Panc1 (cell line): ENCODE measurements around the gene RPS3. TPM values are rescaled to one million over a fixed set of nuclear protein-coding genes. Genes with fewer than 3 reads are reported as not detected.

Experiments used
- ATAC-seq: fragments of 200-7000 bp; cut with Tn5 transposase; 2 replicates; pipeline ENCODE4 v1.9.1; 2020; ENCODE audit warnings: mild to moderate bottlenecking, moderate library complexity
- BruUV-seq: library from RNA; stranded (reverse); fragments of 400-500 nt; replicated peaks from 2 replicates; lab custom pipeline; 2021; lab: Mats Ljungman, UMichigan
- CTCF ChIA-PET: fragments of 300-600 bp; sonication (Branson Sonifier 250); formaldehyde crosslinking; loops from one replicate; lab custom pipeline; 2022; ENCODE audit warnings: antibody characterized with exemption; lab: Charles Lee
- POLR2A ChIA-PET: fragments of 300-600 bp; sonication (Branson Sonifier 250); formaldehyde crosslinking; loops from one replicate; lab custom pipeline; 2022; ENCODE audit warnings: antibody characterized with exemption; lab: Charles Lee
- DNase-seq: peaks from one replicate; pipeline ENCODE4 v3.0.0-alpha.2; 2010; ENCODE audit warnings: low read depth, low spot score
- H3K27ac ChIP-seq: 2 replicates; pipeline ENCODE4 v1.5.1; 2011; ENCODE audit warnings: mild to moderate bottlenecking, low read length, inconsistent platforms
- H3K27me3 ChIP-seq: fragments of 200-500 bp; sonication (Bioruptor generic); 2 replicates; pipeline ENCODE4 v1.6.0; 2014; ENCODE audit warnings: low read length, inconsistent platforms; ENCODE audit not compliant: control insufficient read depth, insufficient read depth
- H3K36me3 ChIP-seq: fragments of 200-500 bp; sonication (Bioruptor generic); 2 replicates; pipeline ENCODE4 v1.5.1; 2014; ENCODE audit warnings: inconsistent platforms, mild to moderate bottlenecking, low read length, moderate library complexity; ENCODE audit not compliant: control insufficient read depth, insufficient read depth
- H3K4me1 ChIP-seq: 2 replicates; pipeline ENCODE4 v1.5.1; 2011; ENCODE audit warnings: inconsistent platforms, mild to moderate bottlenecking, low read length, moderate library complexity; ENCODE audit not compliant: control insufficient read depth, insufficient read depth
- H3K4me3 ChIP-seq, 2 experiments: 2 replicates each; pipeline ENCODE4 v1.5.1; 2011 to 2012; ENCODE audit warnings: low read depth in 2 of 2, low read length in 2 of 2, mild to moderate bottlenecking in 2 of 2, inconsistent platforms in 1 of 2, moderate library complexity in 1 of 2
- H3K9me3 ChIP-seq: fragments of 200-500 bp; sonication (Bioruptor generic); 2 replicates; pipeline ENCODE4 v1.5.1; 2014; ENCODE audit warnings: low read depth, mild to moderate bottlenecking, inconsistent platforms, low read length, moderate library complexity; ENCODE audit not compliant: control insufficient read depth, insufficient read depth
- POLR2AphosphoS5 ChIP-seq: IDR thresholded peaks from 2 replicates; pipeline ENCODE4 v1.6.1; 2012; ENCODE audit warnings: mild to moderate bottlenecking, low read depth, low read length, moderate library complexity
- SIN3A ChIP-seq: IDR thresholded peaks from 2 replicates; pipeline ENCODE4 v1.6.1; 2012; ENCODE audit warnings: low read depth, mild to moderate bottlenecking, low read length, moderate library complexity, borderline replicate concordance; ENCODE audit not compliant: insufficient read depth
- TCF7L2 ChIP-seq: IDR thresholded peaks from 2 replicates; pipeline ENCODE4 v1.6.1; 2011; ENCODE audit warnings: mild to moderate bottlenecking, low read depth, low read length, inconsistent platforms
- in situ Hi-C: cut with HindIII; loops from 2 replicates; pipeline ENCODE4 v1.10.0; 2016; ENCODE audit warnings: low sequenced_read_pairs, low pct_unique_long_range_greater_than_20kb
- intact Hi-C: fragments of 100-400 bp; cut with micrococcal nuclease; formaldehyde crosslinking; loops from one replicate; pipeline ENCODE4 v1.10.0; 2022; ENCODE audit not compliant: unreplicated experiment
- total RNA-seq: library from RNA; stranded (reverse); gene quantifications from one replicate; pipeline ENCODE4 v1.2.1, GENCODE V29; 2021; ENCODE audit not compliant: unreplicated experiment
- TF ChIP-seq, protein P1 (sequence below): fragments of 450-650 bp; IDR thresholded peaks from 2 replicates; pipeline ENCODE4 v1.5.1; 2017; ENCODE audit warnings: mild to moderate bottlenecking
- TF ChIP-seq, protein P2 (sequence below), 2 experiments: IDR thresholded peaks; 2 replicates each; pipeline ENCODE4 v1.6.1; 2011 to 2012; ENCODE audit warnings: low read depth in 2 of 2, control low read depth in 1 of 2, low read length in 1 of 2, mild to moderate bottlenecking in 1 of 2, moderate library complexity in 1 of 2; ENCODE audit not compliant: insufficient read depth in 1 of 2

RPS3 gene
- total RNA-seq, 1 experiment from 2014 or later, result 2,945 TPM

- no peak overlapping the region for H3K4me3 ChIP-seq
- TF ChIP-seq, protein P1, sequence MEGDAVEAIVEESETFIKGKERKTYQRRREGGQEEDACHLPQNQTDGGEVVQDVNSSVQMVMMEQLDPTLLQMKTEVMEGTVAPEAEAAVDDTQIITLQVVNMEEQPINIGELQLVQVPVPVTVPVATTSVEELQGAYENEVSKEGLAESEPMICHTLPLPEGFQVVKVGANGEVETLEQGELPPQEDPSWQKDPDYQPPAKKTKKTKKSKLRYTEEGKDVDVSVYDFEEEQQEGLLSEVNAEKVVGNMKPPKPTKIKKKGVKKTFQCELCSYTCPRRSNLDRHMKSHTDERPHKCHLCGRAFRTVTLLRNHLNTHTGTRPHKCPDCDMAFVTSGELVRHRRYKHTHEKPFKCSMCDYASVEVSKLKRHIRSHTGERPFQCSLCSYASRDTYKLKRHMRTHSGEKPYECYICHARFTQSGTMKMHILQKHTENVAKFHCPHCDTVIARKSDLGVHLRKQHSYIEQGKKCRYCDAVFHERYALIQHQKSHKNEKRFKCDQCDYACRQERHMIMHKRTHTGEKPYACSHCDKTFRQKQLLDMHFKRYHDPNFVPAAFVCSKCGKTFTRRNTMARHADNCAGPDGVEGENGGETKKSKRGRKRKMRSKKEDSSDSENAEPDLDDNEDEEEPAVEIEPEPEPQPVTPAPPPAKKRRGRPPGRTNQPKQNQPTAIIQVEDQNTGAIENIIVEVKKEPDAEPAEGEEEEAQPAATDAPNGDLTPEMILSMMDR, result no peak
- TF ChIP-seq TCF7L2 (no peak), SIN3A (no peak), POLR2AphosphoS5 (no peak)
- TF ChIP-seq, protein P2, sequence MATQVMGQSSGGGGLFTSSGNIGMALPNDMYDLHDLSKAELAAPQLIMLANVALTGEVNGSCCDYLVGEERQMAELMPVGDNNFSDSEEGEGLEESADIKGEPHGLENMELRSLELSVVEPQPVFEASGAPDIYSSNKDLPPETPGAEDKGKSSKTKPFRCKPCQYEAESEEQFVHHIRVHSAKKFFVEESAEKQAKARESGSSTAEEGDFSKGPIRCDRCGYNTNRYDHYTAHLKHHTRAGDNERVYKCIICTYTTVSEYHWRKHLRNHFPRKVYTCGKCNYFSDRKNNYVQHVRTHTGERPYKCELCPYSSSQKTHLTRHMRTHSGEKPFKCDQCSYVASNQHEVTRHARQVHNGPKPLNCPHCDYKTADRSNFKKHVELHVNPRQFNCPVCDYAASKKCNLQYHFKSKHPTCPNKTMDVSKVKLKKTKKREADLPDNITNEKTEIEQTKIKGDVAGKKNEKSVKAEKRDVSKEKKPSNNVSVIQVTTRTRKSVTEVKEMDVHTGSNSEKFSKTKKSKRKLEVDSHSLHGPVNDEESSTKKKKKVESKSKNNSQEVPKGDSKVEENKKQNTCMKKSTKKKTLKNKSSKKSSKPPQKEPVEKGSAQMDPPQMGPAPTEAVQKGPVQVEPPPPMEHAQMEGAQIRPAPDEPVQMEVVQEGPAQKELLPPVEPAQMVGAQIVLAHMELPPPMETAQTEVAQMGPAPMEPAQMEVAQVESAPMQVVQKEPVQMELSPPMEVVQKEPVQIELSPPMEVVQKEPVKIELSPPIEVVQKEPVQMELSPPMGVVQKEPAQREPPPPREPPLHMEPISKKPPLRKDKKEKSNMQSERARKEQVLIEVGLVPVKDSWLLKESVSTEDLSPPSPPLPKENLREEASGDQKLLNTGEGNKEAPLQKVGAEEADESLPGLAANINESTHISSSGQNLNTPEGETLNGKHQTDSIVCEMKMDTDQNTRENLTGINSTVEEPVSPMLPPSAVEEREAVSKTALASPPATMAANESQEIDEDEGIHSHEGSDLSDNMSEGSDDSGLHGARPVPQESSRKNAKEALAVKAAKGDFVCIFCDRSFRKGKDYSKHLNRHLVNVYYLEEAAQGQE (IDR thresholded peaks at IDR 0.05; ENCODE audit: insufficient read depth in 1 of 2, low read depth in 2 of 2, low read length in 1 of 2), result no peak
- no peaks in the 10 kb centered on the region; the same call in 1 of the 2 replicates for H3K27me3 ChIP-seq
- no peak overlapping the region for H3K27ac ChIP-seq
- no peaks in the 10 kb centered on the region for H3K4me1 ChIP-seq
- no peak for ATAC-seq
- ChIA-PET POLR2A (no interaction called here), CTCF (no interaction called here)
- H3K9me3 ChIP-seq, result no peaks in the 10 kb centered on the region
- no peak for DNase-seq
- no peaks in the 10 kb centered on the region for H3K36me3 ChIP-seq
- no TSS peak for BruUV-seq
- in situ Hi-C loops, result no loop called here
- intact Hi-C loops, result no loop called here
Observed at GRCh38 chr11:75441804-75442132, 42.5 kb downstream of the RPS3 start.

GRCh38 chr11:75442161-75442885 lies 43.0 kb downstream of the RPS3 start:
- Histone ChIP-seq H3K4me1 (no peaks in the 10 kb centered on the region), H3K9me3 (no peaks in the 10 kb centered on the region), H3K27ac (no peak overlapping the region), H3K36me3 (no peaks in the 10 kb centered on the region), H3K4me3 (no peak overlapping the region), H3K27me3 (no peaks in the 10 kb centered on the region; the same call in 1 of the 2 replicates)
- BruUV-seq, result no TSS peak
- TF ChIP-seq, protein P2 (IDR thresholded peaks at IDR 0.05; ENCODE audit: insufficient read depth in 1 of 2, low read depth in 2 of 2, low read length in 1 of 2), result no peak
- TF ChIP-seq POLR2AphosphoS5, result no peak
- POLR2A ChIA-PET, result no interaction called here
- intact Hi-C loops (no loop called here), in situ Hi-C loops (no loop called here)
- CTCF ChIA-PET, result no interaction called here
- DNase-seq, result no peak
- ATAC-seq, result no peak
